ENCODE data around the gene UTF1.
"Not testable (repeated sequence)": the region's sequence is repeated elsewhere in the genome, so short reads cannot be mapped to it uniquely, and the experiment has no call there.

UTF1 gene

DNA sequence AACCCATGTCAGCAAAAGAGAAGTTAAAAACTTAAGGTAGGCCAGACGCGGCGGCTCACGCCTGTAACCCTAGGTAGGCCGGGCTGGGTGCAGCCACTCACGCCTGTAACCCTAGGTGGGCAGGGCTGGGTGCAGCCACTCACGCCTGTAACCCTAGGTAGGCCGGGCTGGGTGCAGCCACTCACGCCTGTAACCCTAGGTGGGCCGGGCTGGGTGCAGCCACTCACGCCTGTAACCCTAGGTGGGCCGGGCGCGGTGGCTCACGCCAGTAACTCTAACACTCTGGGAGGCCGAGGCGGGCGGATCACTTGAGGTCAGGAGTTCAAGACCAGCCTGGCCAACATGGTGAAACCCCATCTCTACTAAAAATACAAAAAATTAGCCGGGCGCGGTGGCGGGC lies 8.3 kb upstream of the UTF1 start:
- not testable (repeated sequence) for H3K36me3 ChIP-seq (ENCODE audit: control insufficient read depth in 1 of 2, insufficient read depth in 2 of 2, low read length in 2 of 2)

GRCh38 chr10:133224076-133224475 lies 5.9 kb upstream of the UTF1 start:
- H3K27me3 ChIP-seq (ENCODE audit: low read depth, low read length): peaks cover 9% of the 10 kb centered on the region
- H3K4me1 ChIP-seq (ENCODE audit: control insufficient read depth in 1 of 2, insufficient read depth in 2 of 2, low read length in 2 of 2): no peaks in the 10 kb centered on the region
- no peaks in the 10 kb centered on the region for H3K9me3 ChIP-seq (ENCODE audit: control insufficient read depth in 1 of 2, low read length in 2 of 2)
- H3K27ac ChIP-seq (ENCODE audit: low read length): no peak overlapping the region
- H3K36me3 ChIP-seq (ENCODE audit: control insufficient read depth in 1 of 2, insufficient read depth in 2 of 2, low read length in 2 of 2): no peaks in the 10 kb centered on the region
- H3K4me3 ChIP-seq (ENCODE audit: low read depth in 1 of 2, low read length in 2 of 2): no peak overlapping the region

More for the DNA sequence above, 8.3 kb upstream of the UTF1 start:
- not testable (repeated sequence) for H3K27ac ChIP-seq (ENCODE audit: low read length); H3K27me3 ChIP-seq (ENCODE audit: low read depth, low read length); H3K4me3 ChIP-seq (ENCODE audit: low read depth in 1 of 2, low read length in 2 of 2); H3K4me1 ChIP-seq (ENCODE audit: control insufficient read depth in 1 of 2, insufficient read depth in 2 of 2, low read length in 2 of 2); H3K9me3 ChIP-seq (ENCODE audit: control insufficient read depth in 1 of 2, low read length in 2 of 2)

DNA sequence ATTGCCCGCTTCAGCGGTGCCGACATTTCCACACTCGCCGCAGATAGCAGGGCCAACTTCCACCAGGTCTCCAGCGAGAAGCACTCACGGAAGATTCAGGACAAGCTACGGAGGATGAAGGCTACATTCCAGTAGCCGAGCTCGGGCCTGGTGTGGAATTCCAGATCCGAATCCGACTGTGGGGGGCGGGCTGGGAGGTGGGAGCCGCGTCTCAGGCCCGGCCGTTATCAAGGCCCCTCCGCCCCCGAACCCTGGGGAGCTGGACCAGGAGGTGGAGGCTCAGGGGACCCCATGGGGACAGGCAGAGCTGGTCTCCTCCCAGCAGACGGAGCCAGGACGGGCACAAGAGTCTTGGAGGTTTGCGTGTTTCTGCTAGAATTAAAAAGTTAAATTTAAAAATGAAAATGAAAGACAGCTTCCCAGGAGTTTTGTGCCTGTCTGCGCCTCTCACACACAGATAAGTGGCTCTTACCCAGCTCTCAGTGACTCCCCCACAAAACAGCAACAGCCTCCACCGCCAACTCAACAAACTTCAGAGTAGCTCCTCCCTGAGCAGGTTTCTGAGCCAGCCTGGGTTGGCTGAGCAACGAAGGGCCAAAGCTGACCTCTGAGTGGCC lies 5.2 kb upstream of the UTF1 start:
- Histone ChIP-seq H3K36me3 (ENCODE audit: control insufficient read depth in 1 of 2, insufficient read depth in 2 of 2, low read length in 2 of 2) (no peaks in the 10 kb centered on the region), H3K4me1 (ENCODE audit: control insufficient read depth in 1 of 2, insufficient read depth in 2 of 2, low read length in 2 of 2) (no peaks in the 10 kb centered on the region), H3K4me3 (ENCODE audit: low read depth in 1 of 2, low read length in 2 of 2) (no peak overlapping the region), H3K27ac (ENCODE audit: low read length) (no peak overlapping the region), H3K27me3 (ENCODE audit: low read depth, low read length) (peaks cover 15% of the 10 kb centered on the region), H3K9me3 (ENCODE audit: control insufficient read depth in 1 of 2, low read length in 2 of 2) (no peaks in the 10 kb centered on the region)

DNA sequence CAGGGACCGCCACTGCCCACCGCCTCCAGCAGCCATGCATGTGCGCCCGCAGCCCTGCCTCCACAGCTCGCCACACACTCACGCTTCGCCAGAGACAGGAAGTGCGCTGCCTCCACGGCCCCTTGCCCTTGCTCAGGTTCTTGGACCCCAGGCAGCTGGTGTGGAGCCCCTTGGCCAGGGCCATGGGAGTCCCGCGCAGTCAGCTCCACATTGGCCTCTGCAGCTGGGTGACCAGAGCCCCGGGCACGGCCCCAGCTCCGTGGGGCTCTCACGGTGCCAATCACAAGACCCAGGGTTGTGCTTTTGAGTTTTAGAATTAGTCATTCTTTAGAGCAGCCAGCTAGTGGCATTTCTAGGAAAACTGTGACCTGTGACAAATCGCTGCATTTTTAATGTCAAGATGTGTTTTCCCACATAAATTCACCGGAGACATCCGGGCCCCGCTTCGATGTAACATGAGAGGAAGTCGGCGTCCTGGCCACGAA lies 4.3 kb upstream of the UTF1 start:
- Histone ChIP-seq H3K36me3 (ENCODE audit: control insufficient read depth in 1 of 2, insufficient read depth in 2 of 2, low read length in 2 of 2) (no peaks in the 10 kb centered on the region), H3K4me1 (ENCODE audit: control insufficient read depth in 1 of 2, insufficient read depth in 2 of 2, low read length in 2 of 2) (peaks cover 0 to 5% of the 10 kb centered on the region in 2 donors), H3K27me3 (ENCODE audit: low read depth, low read length) (peaks cover 15% of the 10 kb centered on the region), H3K9me3 (ENCODE audit: control insufficient read depth in 1 of 2, low read length in 2 of 2) (no peaks in the 10 kb centered on the region), H3K27ac (ENCODE audit: low read length) (no peak overlapping the region), H3K4me3 (ENCODE audit: low read depth in 1 of 2, low read length in 2 of 2) (no peak overlapping the region)

GRCh38 chr10:133226251-133226808 lies 3.7 kb upstream of the UTF1 start:
- no peak overlapping the region for H3K4me3 ChIP-seq (ENCODE audit: low read depth in 1 of 2, low read length in 2 of 2)
- no peaks in the 10 kb centered on the region for H3K36me3 ChIP-seq (ENCODE audit: control insufficient read depth in 1 of 2, insufficient read depth in 2 of 2, low read length in 2 of 2)
- H3K4me1 ChIP-seq (ENCODE audit: control insufficient read depth in 1 of 2, insufficient read depth in 2 of 2, low read length in 2 of 2): peaks cover 0 to 8% of the 10 kb centered on the region in 2 donors
- no peaks in the 10 kb centered on the region for H3K9me3 ChIP-seq (ENCODE audit: control insufficient read depth in 1 of 2, low read length in 2 of 2)
- H3K27ac ChIP-seq (ENCODE audit: low read length): no peak overlapping the region
- peaks cover 18% of the 10 kb centered on the region for H3K27me3 ChIP-seq (ENCODE audit: low read depth, low read length)

DNA sequence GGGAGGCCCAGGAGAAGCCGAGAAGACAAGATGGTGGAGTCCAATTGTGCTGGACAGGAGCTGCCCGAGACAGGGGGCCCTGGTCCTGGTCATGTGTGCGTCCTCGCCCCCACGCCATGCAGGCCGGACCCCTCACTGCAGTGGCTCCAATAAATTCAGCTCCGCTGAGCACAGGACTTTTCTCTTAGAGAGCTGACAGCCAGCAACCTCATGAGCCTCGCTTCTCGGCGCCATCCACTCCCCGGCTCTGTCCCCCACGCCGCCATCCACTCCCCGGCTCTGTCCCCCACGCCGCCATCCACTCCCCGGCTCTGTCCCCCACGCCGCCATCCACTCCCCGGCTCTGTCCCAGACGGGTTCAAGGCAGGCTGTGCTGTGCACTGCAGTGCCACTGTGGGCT lies 2.8 kb upstream of the UTF1 start:
- Histone ChIP-seq H3K27ac (ENCODE audit: low read length) (no peak overlapping the region), H3K36me3 (ENCODE audit: control insufficient read depth in 1 of 2, insufficient read depth in 2 of 2, low read length in 2 of 2) (no peaks in the 10 kb centered on the region), H3K9me3 (ENCODE audit: control insufficient read depth in 1 of 2, low read length in 2 of 2) (no peaks in the 10 kb centered on the region), H3K4me3 (ENCODE audit: low read depth in 1 of 2, low read length in 2 of 2) (no peak overlapping the region), H3K27me3 (ENCODE audit: low read depth, low read length) (peaks cover 21% of the 10 kb centered on the region), H3K4me1 (ENCODE audit: control insufficient read depth in 1 of 2, insufficient read depth in 2 of 2, low read length in 2 of 2) (peaks cover 0 to 11% of the 10 kb centered on the region in 2 donors)

DNA sequence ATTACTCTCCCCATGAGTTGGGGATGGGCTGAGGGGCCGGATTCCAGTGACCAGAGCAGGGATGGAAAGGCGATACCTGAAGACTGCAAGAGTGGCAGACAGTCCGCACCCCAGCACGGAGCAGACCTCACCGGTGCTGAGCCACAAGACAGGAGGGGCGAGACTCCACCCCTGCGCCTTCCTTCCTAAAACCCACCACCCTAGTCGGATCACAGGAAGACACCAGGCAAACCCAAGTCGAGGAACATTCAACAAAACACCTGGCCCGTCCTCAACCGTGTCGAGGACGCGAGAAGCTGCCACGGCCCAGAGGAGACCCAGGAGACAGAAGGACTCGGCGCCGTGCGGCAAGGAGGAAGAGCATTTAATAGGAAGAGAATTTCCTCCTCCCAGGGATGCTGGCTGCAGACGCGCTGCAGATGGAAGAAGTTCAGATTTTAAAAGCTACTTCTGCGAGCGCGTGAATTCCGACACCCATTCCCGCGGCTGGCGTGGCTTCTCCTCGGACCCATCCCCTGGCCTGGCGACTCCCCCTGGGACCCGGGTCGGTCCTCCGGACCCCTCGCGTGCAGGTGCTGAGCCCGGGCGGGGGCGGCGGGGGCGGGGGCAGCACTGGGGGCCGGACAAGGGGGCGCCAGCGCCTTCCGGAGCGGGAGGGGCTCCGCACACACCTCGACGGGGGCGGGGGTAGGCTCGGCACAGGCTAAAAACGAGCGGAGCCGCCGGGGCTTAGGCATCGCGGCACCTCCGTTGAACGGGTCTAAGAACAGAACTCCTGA lies 563 bp upstream of the UTF1 start:
- Histone ChIP-seq H3K36me3 (ENCODE audit: control insufficient read depth in 1 of 2, insufficient read depth in 2 of 2, low read length in 2 of 2) (no peaks in the 10 kb centered on the region), H3K27me3 (ENCODE audit: low read depth, low read length) (peaks cover 23% of the 10 kb centered on the region), H3K9me3 (ENCODE audit: control insufficient read depth in 1 of 2, low read length in 2 of 2) (no peaks in the 10 kb centered on the region), H3K4me1 (ENCODE audit: control insufficient read depth in 1 of 2, insufficient read depth in 2 of 2, low read length in 2 of 2) (peaks cover 0 to 11% of the 10 kb centered on the region in 2 donors), H3K4me3 (ENCODE audit: low read depth in 1 of 2, low read length in 2 of 2) (no peak overlapping the region), H3K27ac (ENCODE audit: low read length) (no peak overlapping the region)

- no peaks in the 10 kb centered on the region for H3K9me3 ChIP-seq (ENCODE audit: control insufficient read depth in 1 of 2, low read length in 2 of 2)
- H3K4me1 ChIP-seq (ENCODE audit: control insufficient read depth in 1 of 2, insufficient read depth in 2 of 2, low read length in 2 of 2): peaks cover 0 to 15% of the 10 kb centered on the region in 2 donors
- H3K27me3 ChIP-seq (ENCODE audit: low read depth, low read length): peaks cover 23% of the 10 kb centered on the region
- H3K27ac ChIP-seq (ENCODE audit: low read length): no peak overlapping the region
- no peak overlapping the region for H3K4me3 ChIP-seq (ENCODE audit: low read depth in 1 of 2, low read length in 2 of 2)
- H3K36me3 ChIP-seq (ENCODE audit: control insufficient read depth in 1 of 2, insufficient read depth in 2 of 2, low read length in 2 of 2): no peaks in the 10 kb centered on the region
These were observed 574 bp downstream of the UTF1 start for GRCh38 chr10:133230387-133231195.

DNA sequence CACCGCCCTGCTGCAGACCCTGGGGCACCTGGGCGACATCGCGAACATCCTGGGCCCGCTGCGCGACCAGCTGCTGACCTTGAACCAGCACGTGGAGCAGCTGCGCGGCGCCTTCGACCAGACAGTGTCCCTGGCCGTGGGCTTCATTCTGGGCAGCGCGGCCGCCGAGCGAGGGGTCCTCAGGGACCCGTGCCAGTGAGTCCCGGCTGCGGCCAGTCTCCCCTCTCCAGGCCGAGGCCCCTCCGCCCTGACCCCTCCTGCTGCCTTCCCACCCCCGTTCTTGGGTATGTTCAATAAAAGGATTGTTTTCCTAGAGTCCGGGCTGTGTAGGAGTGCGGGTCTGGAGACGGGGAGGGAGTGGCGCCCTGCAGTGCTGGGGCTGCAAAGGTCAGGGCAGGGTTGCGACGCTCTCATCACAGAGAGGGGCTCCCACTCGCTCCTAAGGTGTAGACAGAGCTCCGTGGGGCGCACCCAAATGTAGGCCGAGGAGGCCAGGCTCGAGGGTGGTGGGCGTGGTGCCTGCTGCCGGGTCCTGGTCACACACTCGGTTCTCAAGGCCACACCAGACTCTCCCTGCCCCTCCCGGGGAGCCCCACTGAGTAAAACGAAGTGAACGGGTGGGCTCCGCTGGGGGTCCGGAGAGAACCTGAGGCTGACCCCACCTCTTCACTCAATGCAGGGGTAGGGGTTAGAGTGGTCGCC lies 1.4 kb downstream of the UTF1 start:
- Histone ChIP-seq H3K27me3 (ENCODE audit: low read depth, low read length) (peaks cover 23% of the 10 kb centered on the region), H3K4me1 (ENCODE audit: control insufficient read depth in 1 of 2, insufficient read depth in 2 of 2, low read length in 2 of 2) (peaks cover 0 to 23% of the 10 kb centered on the region in 2 donors), H3K36me3 (ENCODE audit: control insufficient read depth in 1 of 2, insufficient read depth in 2 of 2, low read length in 2 of 2) (no peaks in the 10 kb centered on the region), H3K27ac (ENCODE audit: low read length) (no peak overlapping the region), H3K9me3 (ENCODE audit: control insufficient read depth in 1 of 2, low read length in 2 of 2) (no peaks in the 10 kb centered on the region), H3K4me3 (ENCODE audit: low read depth in 1 of 2, low read length in 2 of 2) (no peak overlapping the region)

DNA sequence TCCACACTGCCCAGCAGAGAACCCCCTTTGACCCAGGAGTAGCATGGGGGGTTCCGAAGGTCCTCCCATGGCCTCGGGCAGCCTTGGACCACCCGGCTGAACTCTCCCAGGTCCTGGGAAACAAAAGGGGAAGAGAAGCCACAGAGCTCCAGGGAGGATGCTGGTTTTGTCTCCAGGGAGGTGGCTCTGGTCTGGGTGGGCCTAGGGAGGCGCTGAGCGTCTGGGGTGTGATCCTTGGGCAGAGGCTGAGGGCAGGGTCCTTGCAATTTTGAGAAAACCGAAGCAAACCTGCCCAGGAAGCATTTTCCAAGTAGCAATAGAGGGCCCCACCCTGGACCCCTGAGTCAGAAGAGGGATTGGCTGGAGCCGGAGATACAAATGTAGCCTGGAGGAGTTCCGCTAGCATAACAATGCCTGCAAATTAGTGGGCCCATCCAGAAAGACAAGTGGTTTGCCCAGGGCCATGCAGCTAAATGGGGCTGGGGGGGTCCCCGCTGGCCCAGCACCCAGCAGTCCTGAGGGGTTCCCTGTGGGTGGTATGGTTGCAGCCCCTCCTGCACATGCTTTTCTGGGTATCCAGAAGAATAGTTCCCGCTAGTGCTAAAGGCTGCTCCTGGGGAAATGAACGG lies 2.0 kb downstream of the UTF1 start:
- H3K36me3 ChIP-seq (ENCODE audit: control insufficient read depth in 1 of 2, insufficient read depth in 2 of 2, low read length in 2 of 2): no peaks in the 10 kb centered on the region
- no peak overlapping the region for H3K4me3 ChIP-seq (ENCODE audit: low read depth in 1 of 2, low read length in 2 of 2)
- peaks cover 23% of the 10 kb centered on the region for H3K27me3 ChIP-seq (ENCODE audit: low read depth, low read length)
- no peak overlapping the region for H3K27ac ChIP-seq (ENCODE audit: low read length)
- no peaks in the 10 kb centered on the region for H3K9me3 ChIP-seq (ENCODE audit: control insufficient read depth in 1 of 2, low read length in 2 of 2)
- H3K4me1 ChIP-seq (ENCODE audit: control insufficient read depth in 1 of 2, insufficient read depth in 2 of 2, low read length in 2 of 2): peaks cover 0 to 30% of the 10 kb centered on the region in 2 donors
